SU-DHL-6 (cell line): Measurements from ENCODE around the gene SRXN1.

ENCODE experiments used
- H2AFZ ChIP-seq: fragments of 200-600 bp; sonication (generic); 2 replicates; pipeline ENCODE4 v1.6.1; 2014; ENCODE audit warnings: low read depth, mild to moderate bottlenecking, moderate library complexity, mixed read lengths, antibody characterized with exemption, low read length; ENCODE audit not compliant: severe bottlenecking
- H3F3A ChIP-seq: fragments of 200-600 bp; shearing (Covaris generic); 2 replicates; pipeline ENCODE4 v1.6.0; 2016; ENCODE audit warnings: antibody characterized with exemption, mild to moderate bottlenecking; ENCODE audit not compliant: insufficient read depth
- H3K27ac ChIP-seq: fragments of 200-600 bp; sonication (generic); 2 replicates; pipeline ENCODE4 v1.5.1; 2016; ENCODE audit warnings: low read depth, mild to moderate bottlenecking, low read length, moderate library complexity, mixed read lengths
- H3K27me3 ChIP-seq: fragments of 200-600 bp; sonication (generic), shearing (Covaris generic); 2 replicates; pipeline ENCODE4 v1.6.0; 2014; ENCODE audit warnings: mild to moderate bottlenecking, low read length
- H3K36me3 ChIP-seq: fragments of 200-600 bp; sonication (generic); 2 replicates; pipeline ENCODE4 v1.6.1; 2014; ENCODE audit warnings: mild to moderate bottlenecking, low read length, mixed read lengths
- H3K4me2 ChIP-seq: fragments of 300-600, 200-600 bp; shearing (Covaris generic), sonication (generic); 2 replicates; pipeline ENCODE4 v1.6.0; 2014; ENCODE audit warnings: low read length, low read depth, mild to moderate bottlenecking; ENCODE audit not compliant: poor library complexity, severe bottlenecking
- H3K4me3 ChIP-seq: fragments of 200-600 bp; sonication (generic); 2 replicates; pipeline ENCODE4 v1.5.1; 2014; ENCODE audit warnings: antibody characterized with exemption, low read length, mild to moderate bottlenecking, mixed read lengths; ENCODE audit not compliant: insufficient read depth, poor library complexity, severe bottlenecking
- H3K79me2 ChIP-seq: fragments of 200-600 bp; sonication (generic); 2 replicates; pipeline ENCODE4 v1.6.1; 2014; ENCODE audit warnings: mild to moderate bottlenecking, low read length, moderate library complexity; ENCODE audit not compliant: insufficient read depth
- H3K9ac ChIP-seq: fragments of 200-600 bp; sonication (generic); 2 replicates; pipeline ENCODE4 v1.7.0; 2014; ENCODE audit warnings: mild to moderate bottlenecking, low read length
- H3K9me2 ChIP-seq: fragments of 200-600 bp; sonication (generic); replicated peaks from 2 replicates; pipeline ENCODE4 v1.6.1; 2014; ENCODE audit warnings: low read length; ENCODE audit not compliant: insufficient read depth
- H3K9me3 ChIP-seq: fragments of 200-600 bp; sonication (generic); 2 replicates; pipeline ENCODE4 v1.6.1; 2014; ENCODE audit warnings: low read length, mixed read lengths; ENCODE audit not compliant: insufficient read depth
- H4K20me1 ChIP-seq: fragments of 200-600 bp; sonication (generic); 2 replicates; pipeline ENCODE4 v1.6.1; 2014; ENCODE audit warnings: low read depth, mild to moderate bottlenecking, antibody characterized with exemption, low read length, moderate library complexity, mixed read lengths
- EZH2phosphoT487 ChIP-seq: fragments of 200-600 bp; sonication (generic), shearing (Covaris generic); conservative IDR thresholded peaks from 2 replicates; pipeline ENCODE4 v1.6.1; 2018; ENCODE audit warnings: mild to moderate bottlenecking, antibody characterized with exemption, low read length, moderate library complexity, mixed read lengths
- TF ChIP-seq, protein P1 (sequence below): fragments of 200-600 bp; sonication (generic); IDR thresholded peaks from one replicate; pipeline ENCODE4 v1.5.1; 2017; ENCODE audit warnings: antibody characterized with exemption, mild to moderate bottlenecking, low read length, moderate library complexity; ENCODE audit not compliant: insufficient read depth, poor library complexity, severe bottlenecking

Gene SRXN1

DNA sequence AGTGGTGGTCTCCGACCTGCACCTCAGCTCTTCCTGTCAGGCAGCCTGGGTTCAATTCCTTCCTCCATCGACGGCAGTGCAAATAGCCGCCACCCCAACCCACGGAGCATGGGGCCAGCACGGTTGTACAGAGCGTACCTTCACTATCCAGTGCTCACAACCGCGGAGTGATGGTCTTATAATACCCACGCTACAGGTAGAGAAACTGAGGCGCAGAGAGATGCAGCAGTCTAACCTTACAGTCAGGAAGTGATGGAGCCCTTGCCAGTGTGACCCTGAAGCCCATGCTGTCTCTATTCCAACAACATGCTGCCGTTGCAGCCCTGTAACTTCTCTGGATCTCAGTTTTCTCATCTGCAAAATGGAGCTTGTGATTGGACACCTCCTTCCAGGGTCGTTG, 11.6 kb upstream of the SRXN1 start:
- no peaks in the 10 kb centered on the region for H3K9me2 ChIP-seq
- no peaks in the 10 kb centered on the region for H3K79me2 ChIP-seq
- H3K4me3 ChIP-seq = no peak overlapping the region
- no peaks in the 10 kb centered on the region for H3K27me3 ChIP-seq
- no peaks in the 10 kb centered on the region for H4K20me1 ChIP-seq
- no peak overlapping the region for H3K27ac ChIP-seq
- H3F3A ChIP-seq = no peaks in the 10 kb centered on the region
- H3K9me3 ChIP-seq = no peaks in the 10 kb centered on the region
- H2AFZ ChIP-seq = no peak overlapping the region
- H3K4me2 ChIP-seq = no peak overlapping the region
- TF ChIP-seq, protein P1, sequence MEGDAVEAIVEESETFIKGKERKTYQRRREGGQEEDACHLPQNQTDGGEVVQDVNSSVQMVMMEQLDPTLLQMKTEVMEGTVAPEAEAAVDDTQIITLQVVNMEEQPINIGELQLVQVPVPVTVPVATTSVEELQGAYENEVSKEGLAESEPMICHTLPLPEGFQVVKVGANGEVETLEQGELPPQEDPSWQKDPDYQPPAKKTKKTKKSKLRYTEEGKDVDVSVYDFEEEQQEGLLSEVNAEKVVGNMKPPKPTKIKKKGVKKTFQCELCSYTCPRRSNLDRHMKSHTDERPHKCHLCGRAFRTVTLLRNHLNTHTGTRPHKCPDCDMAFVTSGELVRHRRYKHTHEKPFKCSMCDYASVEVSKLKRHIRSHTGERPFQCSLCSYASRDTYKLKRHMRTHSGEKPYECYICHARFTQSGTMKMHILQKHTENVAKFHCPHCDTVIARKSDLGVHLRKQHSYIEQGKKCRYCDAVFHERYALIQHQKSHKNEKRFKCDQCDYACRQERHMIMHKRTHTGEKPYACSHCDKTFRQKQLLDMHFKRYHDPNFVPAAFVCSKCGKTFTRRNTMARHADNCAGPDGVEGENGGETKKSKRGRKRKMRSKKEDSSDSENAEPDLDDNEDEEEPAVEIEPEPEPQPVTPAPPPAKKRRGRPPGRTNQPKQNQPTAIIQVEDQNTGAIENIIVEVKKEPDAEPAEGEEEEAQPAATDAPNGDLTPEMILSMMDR = no peak
- TF ChIP-seq EZH2phosphoT487 = no peak
- H3K9ac ChIP-seq = no peak overlapping the region
- H3K36me3 ChIP-seq = no peaks in the 10 kb centered on the region

DNA sequence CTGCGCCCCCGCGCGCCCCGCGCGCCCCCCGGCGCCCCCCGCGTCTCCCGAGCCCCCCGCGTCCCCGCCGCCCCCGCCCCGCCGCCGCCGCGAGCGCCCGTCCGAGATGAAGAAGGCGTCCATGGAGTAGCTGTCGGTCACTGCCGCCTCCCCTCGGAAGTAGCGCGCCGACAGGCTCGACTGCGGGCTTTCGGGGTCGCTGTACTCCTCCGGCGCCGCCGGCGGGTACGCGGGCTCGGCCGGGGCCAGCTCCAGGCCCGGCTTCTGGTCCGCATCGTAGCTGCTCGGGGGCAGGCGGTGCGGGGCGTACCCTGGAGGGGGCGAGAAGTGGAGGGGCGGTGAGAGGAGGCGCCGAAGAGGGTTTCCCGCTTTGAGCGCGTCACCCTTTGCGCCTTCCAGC, 11.2 kb upstream of the SRXN1 start:
- Histone ChIP-seq H3K9me3 (no peaks in the 10 kb centered on the region), H3K4me3 (no peak overlapping the region), H3K27me3 (no peaks in the 10 kb centered on the region), H3K27ac (no peak overlapping the region), H3K36me3 (no peaks in the 10 kb centered on the region), H3K4me2 (no peak overlapping the region), H3K9me2 (no peaks in the 10 kb centered on the region), H3F3A (no peaks in the 10 kb centered on the region), H2AFZ (no peak overlapping the region), H3K79me2 (no peaks in the 10 kb centered on the region), H3K9ac (no peak overlapping the region), H4K20me1 (no peaks in the 10 kb centered on the region)
- TF ChIP-seq, protein P1 = no peak
- no peak for TF ChIP-seq EZH2phosphoT487

DNA sequence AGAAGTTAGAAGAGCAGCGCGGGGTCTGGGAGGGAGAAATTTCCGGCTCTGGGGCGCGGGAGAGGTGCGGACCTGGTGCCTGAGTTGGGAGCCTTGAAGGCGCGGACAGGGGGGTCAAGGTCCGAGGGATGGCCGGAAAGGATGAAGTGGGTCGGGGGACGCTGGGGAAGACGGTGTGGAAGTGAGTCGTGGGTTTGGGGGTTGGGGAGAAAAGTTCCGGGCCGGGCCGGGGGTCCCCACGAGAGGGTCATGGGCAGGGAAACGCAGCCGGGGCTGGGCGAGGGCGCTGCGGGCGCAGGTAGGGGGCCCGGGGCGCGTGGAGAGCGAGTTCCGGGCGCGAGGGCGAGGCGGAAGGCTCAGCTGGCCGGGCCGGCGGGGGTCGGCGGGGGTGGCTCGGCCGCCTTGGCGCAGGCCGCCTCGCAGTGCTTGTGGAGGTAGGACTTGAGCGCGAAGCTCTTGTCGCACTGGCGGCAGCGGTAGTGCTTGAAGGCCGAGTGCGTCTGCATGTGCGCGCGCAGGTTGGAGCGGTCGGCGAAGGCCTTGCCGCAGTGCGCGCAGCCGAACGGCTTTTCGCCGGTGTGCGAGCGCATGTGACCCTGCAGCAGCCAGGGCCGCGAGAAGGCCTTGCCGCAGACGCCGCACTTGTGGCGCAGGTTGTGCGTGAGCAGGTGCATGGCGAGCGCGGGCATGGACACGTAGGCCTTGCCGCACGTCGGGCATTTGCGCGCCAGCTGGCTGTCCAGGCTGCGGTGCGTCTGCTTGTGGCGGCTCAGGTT, 10.5 kb upstream of the SRXN1 start:
- no peaks in the 10 kb centered on the region for H3K79me2 ChIP-seq
- no peaks in the 10 kb centered on the region for H3F3A ChIP-seq
- no peak overlapping the region for H3K27ac ChIP-seq
- no peaks in the 10 kb centered on the region for H3K36me3 ChIP-seq
- no peak overlapping the region for H3K4me2 ChIP-seq
- TF ChIP-seq, protein P1 = no peak
- TF ChIP-seq EZH2phosphoT487 = no peak
- H4K20me1 ChIP-seq = no peaks in the 10 kb centered on the region
- H3K4me3 ChIP-seq = no peak overlapping the region
- no peaks in the 10 kb centered on the region for H3K9me2 ChIP-seq
- H3K9me3 ChIP-seq = no peaks in the 10 kb centered on the region
- no peak overlapping the region for H2AFZ ChIP-seq
- no peak overlapping the region for H3K9ac ChIP-seq
- no peaks in the 10 kb centered on the region for H3K27me3 ChIP-seq
